Thoracic aorta (tissue), 2 donors: ENCODE measurements around the gene TNS3. TPM values are rescaled to one million over a fixed set of nuclear protein-coding genes. Genes with fewer than 3 reads are reported as not detected.

Experiments
- ATAC-seq: fragments of 150-250 bp; one replicate; pipeline ENCODE4 v1.8.0; 2017; ENCODE audit warnings: low read depth; ENCODE audit not compliant: insufficient number of reproducible peaks, low FRiP score
- DNase-seq: peaks from one replicate; pipeline ENCODE4 v3.0.0-alpha.2; 2020; ENCODE audit warnings: low spot score
- H3K27ac ChIP-seq, 2 donors: fragments of 200-600 bp; sonication (generic); 1 replicate in 1 of 2; 2 replicates in 1 of 2; pipeline ENCODE4 v1.5.1; 2016; ENCODE audit warnings: mild to moderate bottlenecking in 2 of 2, moderate library complexity in 2 of 2
- H3K27me3 ChIP-seq: fragments of 200-600 bp; sonication (generic); replicated peaks from 2 replicates; pipeline ENCODE4 v1.6.0; 2016; ENCODE audit warnings: mild to moderate bottlenecking; ENCODE audit not compliant: insufficient read depth
- H3K36me3 ChIP-seq: fragments of 200-600 bp; sonication (generic); one replicate; pipeline ENCODE4 v1.5.1; 2016
- H3K4me1 ChIP-seq, 2 donors: fragments of 200-600 bp; sonication (generic); 1 replicate in 1 of 2; 2 replicates in 1 of 2; pipeline versions ENCODE4 v1.5.1 to v1.6.0; 2016; ENCODE audit warnings: low read depth in 2 of 2, mild to moderate bottlenecking in 1 of 2; ENCODE audit not compliant: control insufficient read depth in 1 of 2
- H3K4me3 ChIP-seq: fragments of 200-600 bp; sonication (generic); 2 replicates; pipeline ENCODE4 v1.5.1; 2016; ENCODE audit warnings: mild to moderate bottlenecking
- H3K9me3 ChIP-seq: fragments of 200-600 bp; sonication (generic); 2 replicates; pipeline ENCODE4 v1.5.1; 2016
- CTCF ChIP-seq: fragments of 200-600 bp; sonication (generic); IDR thresholded peaks from one replicate; pipeline ENCODE4 v1.5.1; 2019; ENCODE audit warnings: antibody characterized with exemption
- total RNA-seq, 2 donors: library from RNA; depleted of rRNA; stranded (reverse); fragments of >200 nt; gene quantifications; one replicate each; pipeline versions ENCODE4 v1.1.0 to v1.2.3, GENCODE V29; 2016

TNS3 gene
- total RNA-seq, 2 donors from 2014 or later, result 138 to 151 TPM

GRCh38 chr7:47415318-47416212 is 166.3 kb downstream of the TNS3 start:
- no peak overlapping the region for H3K4me3 ChIP-seq
- H3K27ac ChIP-seq, result no peak overlapping the region
- H3K36me3 ChIP-seq, result peaks cover 26% of the 10 kb centered on the region
- H3K4me1 ChIP-seq, result peaks cover 0 to 21% of the 10 kb centered on the region in 2 donors
- H3K27me3 ChIP-seq, result no peaks in the 10 kb centered on the region
- no peak for TF ChIP-seq CTCF
- ATAC-seq (no peak), DNase-seq (no peak)
- no peaks in the 10 kb centered on the region for H3K9me3 ChIP-seq

GRCh38 chr7:47414342-47415317 is 167.3 kb downstream of the TNS3 start:
- peaks cover 35% of the 10 kb centered on the region for H3K36me3 ChIP-seq
- ATAC-seq, result no peak
- H3K9me3 ChIP-seq, result no peaks in the 10 kb centered on the region
- no peaks in the 10 kb centered on the region for H3K27me3 ChIP-seq
- H3K4me1 ChIP-seq, result peaks cover 0 to 21% of the 10 kb centered on the region in 2 donors
- no peak for TF ChIP-seq CTCF
- DNase-seq, result no peak
- H3K4me3 ChIP-seq, result no peak overlapping the region
- H3K27ac ChIP-seq, result no peak overlapping the region

- Histone ChIP-seq H3K27me3 (no peaks in the 10 kb centered on the region), H3K36me3 (peaks cover 38% of the 10 kb centered on the region), H3K27ac (no peak overlapping the region), H3K9me3 (no peaks in the 10 kb centered on the region), H3K4me3 (no peak overlapping the region), H3K4me1 (peaks cover 0 to 18% of the 10 kb centered on the region in 2 donors)
- DNase-seq, result no peak
- no peak for TF ChIP-seq CTCF
- no peak for ATAC-seq
Observed at GRCh38 chr7:47413526-47414341, 168.2 kb downstream of the TNS3 start.

- TF ChIP-seq CTCF, result no peak
- Histone ChIP-seq H3K27me3 (no peaks in the 10 kb centered on the region), H3K27ac (no peak overlapping the region), H3K36me3 (peaks cover 41% of the 10 kb centered on the region), H3K4me3 (no peak overlapping the region), H3K4me1 (peaks cover under 1 to 8% of the 10 kb centered on the region in 2 donors), H3K9me3 (no peaks in the 10 kb centered on the region)
- DNase-seq (no peak), ATAC-seq (no peak)
Observed at GRCh38 chr7:47411901-47412300, 170.0 kb downstream of the TNS3 start.
